Activated T-helper 1 cell treated with anti-CD3 and anti-CD28 coated beads, Interleukin-12 subunit alpha, Interleukin-12 subunit beta, Interleukin-2, Interleukin-4 antibody, amounts not matched to agents 30 ng/mL and 10 ng/mL and 1 ng/mL, durations not matched to agents 14 hours and 24 hours and 36 hours (primary cell): ENCODE measurements around the gene PDE9A. TPM values are rescaled to one million over a fixed set of nuclear protein-coding genes. Genes with fewer than 3 reads are reported as not detected.
A peak's percentile ranks its signal among the peaks of the same experiment; 100 is the strongest.
"Not testable (repeated sequence)": the region's sequence is repeated elsewhere in the genome, so short reads cannot be mapped to it uniquely, and the experiment has no call there.

ENCODE experiments used
- DNase-seq: peaks from one replicate; pipeline ENCODE4 v3.0.0; 2021; ENCODE audit warnings: low spot score
- H3K27ac Mint-ChIP-seq: one replicate; pipeline ENCODE4 v1.8.0; 2021; ENCODE audit warnings: mild to moderate bottlenecking, mixed read lengths
- H3K27me3 Mint-ChIP-seq: one replicate; pipeline ENCODE4 v1.8.0; 2022; ENCODE audit warnings: mild to moderate bottlenecking, moderate library complexity, mixed read lengths; ENCODE audit not compliant: insufficient read depth
- H3K36me3 Mint-ChIP-seq: one replicate; pipeline ENCODE4 v1.8.0; 2021; ENCODE audit warnings: low read depth, mixed read lengths
- H3K4me1 Mint-ChIP-seq: one replicate; pipeline ENCODE4 v1.8.0; 2021; ENCODE audit warnings: low read depth, mixed read lengths
- H3K4me3 Mint-ChIP-seq: one replicate; pipeline ENCODE4 v1.8.0; 2021; ENCODE audit warnings: mild to moderate bottlenecking, moderate library complexity, mixed read lengths
- H3K9me3 Mint-ChIP-seq: one replicate; pipeline ENCODE4 v1.8.0; 2021; ENCODE audit warnings: mixed read lengths
- intact Hi-C: fragments of 100-400 bp; cut with micrococcal nuclease; formaldehyde crosslinking; loops from one replicate; pipeline ENCODE4 v1.15.1; 2024
- total RNA-seq: library from RNA; stranded (reverse); gene quantifications from 2 replicates; pipeline ENCODE4 v1.2.3, GENCODE V29; 2022

Gene PDE9A
- total RNA-seq, 1 donor from 2014 or later, result 9.6 TPM

GRCh38 chr21:42812528-42813241, 159.3 kb downstream of the PDE9A start:
- DNase-seq, H3K4me1 Mint-ChIP-seq, H3K4me3 Mint-ChIP-seq, intact Hi-C loops, H3K27ac Mint-ChIP-seq, H3K36me3 Mint-ChIP-seq: not testable (repeated sequence)
- peaks cover 12% of the 10 kb centered on the region for H3K27me3 Mint-ChIP-seq
- peaks cover 15% of the 10 kb centered on the region for H3K9me3 Mint-ChIP-seq

- no peak for DNase-seq
- Mint-ChIP-seq H3K36me3 (peaks cover 2% of the 10 kb centered on the region), H3K27me3 (peaks cover 4% of the 10 kb centered on the region), H3K4me1 (no peaks in the 10 kb centered on the region), H3K9me3 (peaks cover 15% of the 10 kb centered on the region), H3K4me3 (no peak overlapping the region), H3K27ac (no peak overlapping the region)
- intact Hi-C loops, result loop anchor here (5.0 kb wide), 1 partner anchor 68 kb away; no protein-coding TSS in a partner anchor
These were observed 161.8 kb downstream of the PDE9A start for GRCh38 chr21:42815217-42815616.

GRCh38 chr21:42818328-42818749, 164.9 kb downstream of the PDE9A start:
- peak; percentile 17 for DNase-seq
- H3K4me3 Mint-ChIP-seq, result no peak overlapping the region
- no peaks in the 10 kb centered on the region for H3K4me1 Mint-ChIP-seq
- H3K27me3 Mint-ChIP-seq, result peaks cover 2% of the 10 kb centered on the region
- intact Hi-C loops, result loop anchor here (1.0 to 5.0 kb wide), 2 partner anchors 71 to 225 kb away; no protein-coding TSS in a partner anchor
- H3K36me3 Mint-ChIP-seq, result peaks cover 2% of the 10 kb centered on the region
- H3K27ac Mint-ChIP-seq, result no peak overlapping the region
- H3K9me3 Mint-ChIP-seq, result peaks cover 15% of the 10 kb centered on the region

- intact Hi-C loops, result loop anchor here (5.0 kb wide), 1 partner anchor 73 kb away; no protein-coding TSS in a partner anchor
- Mint-ChIP-seq H3K9me3 (peaks cover 7% of the 10 kb centered on the region), H3K27ac (no peak overlapping the region), H3K27me3 (peaks cover 2% of the 10 kb centered on the region), H3K4me3 (no peak overlapping the region), H3K4me1 (no peaks in the 10 kb centered on the region), H3K36me3 (peaks cover under 1% of the 10 kb centered on the region)
- DNase-seq, result no peak
These were observed 166.6 kb downstream of the PDE9A start for GRCh38 chr21:42819861-42820615.

GRCh38 chr21:42820616-42821465, 167.4 kb downstream of the PDE9A start:
- no peak for DNase-seq
- Mint-ChIP-seq H3K36me3 (no peaks in the 10 kb centered on the region), H3K4me1 (no peaks in the 10 kb centered on the region), H3K4me3 (no peak overlapping the region), H3K27ac (no peak overlapping the region), H3K9me3 (peaks cover 6% of the 10 kb centered on the region), H3K27me3 (peaks cover 9% of the 10 kb centered on the region)
- intact Hi-C loops, result no loop called here

Other genes starting within 250 kb of the PDE9A start
- 69.1 and 70.8 TPM in 2 replicates for gene UBASH3A, start 249.7 kb upstream of the PDE9A start, total RNA-seq
- not detected in 2 replicates for gene RSPH1, start 157.4 kb upstream of the PDE9A start, total RNA-seq
- gene SLC37A1, start 139.8 kb upstream of the PDE9A start, total RNA-seq, result 21.9 and 25.0 TPM in 2 replicates
- gene WDR4, start 225.9 kb downstream of the PDE9A start, total RNA-seq, result 73.2 and 74.2 TPM in 2 replicates
- 41.9 and 44.4 TPM in 2 replicates for gene NDUFV3, start 239.7 kb downstream of the PDE9A start, total RNA-seq